Thoracic aorta (tissue), 2 donors: ENCODE results near the gene KCNIP1. TPM values are rescaled to one million over a fixed set of nuclear protein-coding genes. Genes with fewer than 3 reads are reported as not detected.

Source experiments
- ATAC-seq: fragments of 150-250 bp; one replicate; pipeline ENCODE4 v1.8.0; 2017; ENCODE audit warnings: low read depth; ENCODE audit not compliant: insufficient number of reproducible peaks, low FRiP score
- DNase-seq: peaks from one replicate; pipeline ENCODE4 v3.0.0-alpha.2; 2020; ENCODE audit warnings: low spot score
- H3K27ac ChIP-seq, 2 donors: fragments of 200-600 bp; sonication (generic); 1 replicate in 1 of 2; 2 replicates in 1 of 2; pipeline ENCODE4 v1.5.1; 2016; ENCODE audit warnings: mild to moderate bottlenecking in 2 of 2, moderate library complexity in 2 of 2
- H3K27me3 ChIP-seq: fragments of 200-600 bp; sonication (generic); replicated peaks from 2 replicates; pipeline ENCODE4 v1.6.0; 2016; ENCODE audit warnings: mild to moderate bottlenecking; ENCODE audit not compliant: insufficient read depth
- H3K36me3 ChIP-seq: fragments of 200-600 bp; sonication (generic); one replicate; pipeline ENCODE4 v1.5.1; 2016
- H3K4me1 ChIP-seq, 2 donors: fragments of 200-600 bp; sonication (generic); 1 replicate in 1 of 2; 2 replicates in 1 of 2; pipeline versions ENCODE4 v1.5.1 to v1.6.0; 2016; ENCODE audit warnings: low read depth in 2 of 2, mild to moderate bottlenecking in 1 of 2; ENCODE audit not compliant: control insufficient read depth in 1 of 2
- H3K4me3 ChIP-seq: fragments of 200-600 bp; sonication (generic); 2 replicates; pipeline ENCODE4 v1.5.1; 2016; ENCODE audit warnings: mild to moderate bottlenecking
- H3K9me3 ChIP-seq: fragments of 200-600 bp; sonication (generic); 2 replicates; pipeline ENCODE4 v1.5.1; 2016
- total RNA-seq, 2 donors: library from RNA; depleted of rRNA; stranded (reverse); fragments of >200 nt; gene quantifications; one replicate each; pipeline versions ENCODE4 v1.1.0 to v1.2.3, GENCODE V29; 2016
- TF ChIP-seq, protein P1 (sequence below): fragments of 200-600 bp; sonication (generic); IDR thresholded peaks from one replicate; pipeline ENCODE4 v1.5.1; 2019; ENCODE audit warnings: antibody characterized with exemption

The KCNIP1 gene
- total RNA-seq, 2 donors from 2014 or later, result not detected

DNA sequence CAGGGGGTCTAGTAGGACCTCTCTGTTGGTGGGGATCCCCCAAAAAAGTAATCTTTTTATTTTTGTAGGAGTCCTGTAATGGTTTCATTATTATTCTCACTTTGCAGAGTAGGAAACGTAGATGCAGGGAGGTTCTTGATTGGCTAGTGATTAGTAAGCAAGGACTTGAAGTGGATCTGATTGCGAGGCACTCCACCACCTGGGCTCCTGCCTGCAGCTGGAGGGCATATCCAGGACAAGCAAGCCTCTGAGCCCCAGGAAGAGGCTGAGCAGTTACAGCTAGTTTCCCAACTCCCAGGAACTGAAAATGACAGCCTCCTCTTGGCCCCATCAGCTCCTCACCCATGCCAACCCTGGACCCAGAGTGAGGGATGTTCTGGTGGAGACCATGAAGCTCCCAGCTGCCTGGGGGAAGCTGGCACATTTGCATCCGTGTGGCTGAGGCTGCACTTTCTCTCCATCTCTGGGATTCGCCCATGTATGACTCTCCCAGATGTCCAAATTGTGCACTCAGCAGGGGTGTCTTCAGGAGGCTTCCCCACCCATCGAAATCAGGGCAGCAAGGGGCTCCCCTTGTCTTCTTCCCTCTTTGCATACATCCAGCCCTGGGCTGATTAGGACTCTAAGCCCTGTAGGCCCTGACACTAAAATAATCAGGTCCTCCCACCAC lies 10.2 kb downstream of the KCNIP1 start:
- H3K36me3 ChIP-seq, result no peaks in the 10 kb centered on the region

GRCh38 chr5:170517411-170517810 lies 13.6 kb downstream of the KCNIP1 start:
- Histone ChIP-seq H3K27me3 (no peaks in the 10 kb centered on the region), H3K4me3 (no peak overlapping the region), H3K4me1 (peaks cover 0 to 3% of the 10 kb centered on the region in 2 donors), H3K27ac (no peak overlapping the region), H3K36me3 (no peaks in the 10 kb centered on the region), H3K9me3 (no peaks in the 10 kb centered on the region)
- ATAC-seq, result no peak
- DNase-seq, result no peak
- TF ChIP-seq, protein P1, sequence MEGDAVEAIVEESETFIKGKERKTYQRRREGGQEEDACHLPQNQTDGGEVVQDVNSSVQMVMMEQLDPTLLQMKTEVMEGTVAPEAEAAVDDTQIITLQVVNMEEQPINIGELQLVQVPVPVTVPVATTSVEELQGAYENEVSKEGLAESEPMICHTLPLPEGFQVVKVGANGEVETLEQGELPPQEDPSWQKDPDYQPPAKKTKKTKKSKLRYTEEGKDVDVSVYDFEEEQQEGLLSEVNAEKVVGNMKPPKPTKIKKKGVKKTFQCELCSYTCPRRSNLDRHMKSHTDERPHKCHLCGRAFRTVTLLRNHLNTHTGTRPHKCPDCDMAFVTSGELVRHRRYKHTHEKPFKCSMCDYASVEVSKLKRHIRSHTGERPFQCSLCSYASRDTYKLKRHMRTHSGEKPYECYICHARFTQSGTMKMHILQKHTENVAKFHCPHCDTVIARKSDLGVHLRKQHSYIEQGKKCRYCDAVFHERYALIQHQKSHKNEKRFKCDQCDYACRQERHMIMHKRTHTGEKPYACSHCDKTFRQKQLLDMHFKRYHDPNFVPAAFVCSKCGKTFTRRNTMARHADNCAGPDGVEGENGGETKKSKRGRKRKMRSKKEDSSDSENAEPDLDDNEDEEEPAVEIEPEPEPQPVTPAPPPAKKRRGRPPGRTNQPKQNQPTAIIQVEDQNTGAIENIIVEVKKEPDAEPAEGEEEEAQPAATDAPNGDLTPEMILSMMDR, result no peak

More for the DNA sequence above, 10.2 kb downstream of the KCNIP1 start:
- Histone ChIP-seq H3K9me3 (no peaks in the 10 kb centered on the region), H3K4me3 (no peak overlapping the region), H3K27me3 (no peaks in the 10 kb centered on the region), H3K27ac (no peak overlapping the region), H3K4me1 (no peaks in the 10 kb centered on the region)
- ATAC-seq, result no peak
- TF ChIP-seq, protein P1, result no peak
- no peak for DNase-seq

DNA sequence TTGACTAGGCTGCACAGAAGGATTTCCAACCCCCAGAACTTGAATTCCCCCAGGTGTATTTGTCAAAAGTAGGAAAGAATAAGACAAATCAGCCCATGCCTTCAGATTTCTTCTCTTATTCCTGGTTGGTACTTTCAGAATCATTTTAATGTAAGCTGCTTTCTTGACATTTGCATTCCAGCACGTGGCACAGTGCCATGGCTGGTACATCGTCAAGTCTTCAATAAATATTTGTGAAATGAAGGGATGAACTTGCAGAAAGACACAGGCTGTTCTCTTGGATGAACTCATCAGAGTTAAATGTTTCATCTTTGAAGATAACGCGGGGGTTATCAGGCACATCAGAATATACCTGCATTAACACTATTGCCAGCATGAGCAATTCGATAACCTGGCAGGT lies 14.5 kb downstream of the KCNIP1 start:
- H3K36me3 ChIP-seq, result no peaks in the 10 kb centered on the region
- H3K4me1 ChIP-seq, result peaks cover 0 to 6% of the 10 kb centered on the region in 2 donors
- H3K9me3 ChIP-seq, result no peaks in the 10 kb centered on the region
- TF ChIP-seq, protein P1, result no peak
- H3K27ac ChIP-seq, result no peak overlapping the region
- DNase-seq (no peak), ATAC-seq (no peak)
- H3K27me3 ChIP-seq, result no peaks in the 10 kb centered on the region
- H3K4me3 ChIP-seq, result no peak overlapping the region

DNA sequence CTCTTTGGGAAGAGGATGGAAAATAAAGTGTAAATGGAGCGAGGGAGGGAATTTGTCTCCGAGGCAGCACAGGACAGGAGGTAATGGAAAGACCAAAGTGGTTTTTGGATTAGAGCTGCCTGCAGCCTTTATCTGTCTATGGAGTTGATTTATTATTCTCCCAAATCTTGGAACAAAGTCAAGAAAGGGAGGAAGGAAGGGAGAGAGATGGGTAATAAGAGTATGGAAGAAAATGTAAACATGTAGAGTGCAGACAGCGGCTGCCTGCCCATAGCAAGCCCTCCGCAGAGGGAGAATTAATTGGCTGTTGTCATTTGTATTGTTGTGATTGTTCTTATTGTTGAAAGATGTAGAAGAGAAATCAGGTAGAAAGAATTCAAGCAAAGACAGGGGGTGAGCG lies 15.7 kb downstream of the KCNIP1 start:
- DNase-seq, result no peak
- ATAC-seq, result no peak
- TF ChIP-seq, protein P1, result no peak

GRCh38 chr5:170520372-170520771 lies 16.6 kb downstream of the KCNIP1 start:
- no peaks in the 10 kb centered on the region for H3K36me3 ChIP-seq
- no peaks in the 10 kb centered on the region for H3K27me3 ChIP-seq
- no peaks in the 10 kb centered on the region for H3K9me3 ChIP-seq
- H3K27ac ChIP-seq, result no peak overlapping the region
- no peak overlapping the region for H3K4me3 ChIP-seq
- TF ChIP-seq, protein P1, result no peak
- DNase-seq (no peak), ATAC-seq (no peak)
- H3K4me1 ChIP-seq, result peaks cover 0 to 6% of the 10 kb centered on the region in 2 donors

More for the DNA sequence above, 15.7 kb downstream of the KCNIP1 start:
- Histone ChIP-seq H3K9me3 (no peaks in the 10 kb centered on the region), H3K4me1 (peaks cover 0 to 6% of the 10 kb centered on the region in 2 donors), H3K4me3 (no peak overlapping the region), H3K36me3 (no peaks in the 10 kb centered on the region), H3K27me3 (no peaks in the 10 kb centered on the region), H3K27ac (no peak overlapping the region)
